ENCODE measurements around the gene SEC14L5.
"Not testable (repeated sequence)": the region's sequence is repeated elsewhere in the genome, so short reads cannot be mapped to it uniquely, and the experiment has no call there.

SEC14L5 gene

DNA sequence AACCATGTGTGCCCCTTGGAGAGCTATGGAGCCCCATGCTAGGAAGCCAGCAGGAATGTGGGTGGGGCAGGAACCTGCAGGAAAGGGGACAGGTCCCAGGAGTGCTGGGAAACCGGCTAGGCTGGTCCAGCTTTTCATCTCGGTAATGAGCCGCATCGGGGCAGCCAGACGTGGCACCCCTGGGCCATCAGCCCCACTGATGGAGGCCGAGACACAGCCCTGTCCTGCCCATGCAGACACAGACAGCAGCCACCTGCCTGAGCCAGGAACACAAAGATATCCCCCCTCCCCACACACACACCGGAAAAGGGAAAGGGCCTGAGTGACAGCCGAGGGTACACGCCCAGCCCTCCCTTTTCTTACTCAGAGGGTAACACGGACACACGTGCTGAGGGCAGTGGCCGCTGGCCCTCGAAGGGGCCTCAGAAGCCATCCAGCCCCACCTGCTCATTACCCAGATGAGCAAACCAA lies 39.3 kb upstream of the SEC14L5 start:
- H3K4me3 ChIP-seq (ENCODE audit: low read length) = no peak overlapping the region
- peaks cover 3% of the 10 kb centered on the region; the same call in 1 of the 2 replicates for H3K4me1 ChIP-seq (ENCODE audit: insufficient read depth, low read length)
- 71% methylated on average over 13 of the region's 13 CpGs for WGBS
- no peaks in the 10 kb centered on the region for H3K36me3 ChIP-seq (ENCODE audit: insufficient read depth, low read length)
- H3K9ac ChIP-seq (ENCODE audit: low read depth, low read length) = no peak overlapping the region
- no peaks in the 10 kb centered on the region for H3K27me3 ChIP-seq (ENCODE audit: insufficient read depth, low read length)
- H3K27ac ChIP-seq (ENCODE audit: low read depth, low read length) = no peak overlapping the region; the same call in 1 of the 2 replicates
- no peaks in the 10 kb centered on the region for H3K9me3 ChIP-seq (ENCODE audit: insufficient read depth, low read depth, low read length)

GRCh38 chr16:4920826-4921225 lies 37.3 kb upstream of the SEC14L5 start:
- H3K4me1 ChIP-seq (ENCODE audit: insufficient read depth, low read length) = peaks cover 13% of the 10 kb centered on the region; the same call in 1 of the 2 replicates
- H3K27ac ChIP-seq (ENCODE audit: low read depth, low read length) = no peak overlapping the region
- no peak overlapping the region for H3K4me3 ChIP-seq (ENCODE audit: low read length)
- H3K9ac ChIP-seq (ENCODE audit: low read depth, low read length) = no peak overlapping the region
- no peaks in the 10 kb centered on the region for H3K27me3 ChIP-seq (ENCODE audit: insufficient read depth, low read length)
- H3K9me3 ChIP-seq (ENCODE audit: insufficient read depth, low read depth, low read length) = no peaks in the 10 kb centered on the region
- H3K36me3 ChIP-seq (ENCODE audit: insufficient read depth, low read length) = no peaks in the 10 kb centered on the region
- 88% methylated on average over 5 of the region's 5 CpGs for WGBS

GRCh38 chr16:4922721-4923342 lies 35.3 kb upstream of the SEC14L5 start:
- Histone ChIP-seq H3K27ac (ENCODE audit: low read depth, low read length) (no peak overlapping the region), H3K4me3 (ENCODE audit: low read length) (no peak overlapping the region), H3K9ac (ENCODE audit: low read depth, low read length) (no peak overlapping the region), H3K9me3 (ENCODE audit: insufficient read depth, low read depth, low read length) (peaks cover 7% of the 10 kb centered on the region), H3K36me3 (ENCODE audit: insufficient read depth, low read length) (peaks cover 10% of the 10 kb centered on the region), H3K4me1 (ENCODE audit: insufficient read depth, low read length) (peaks cover 13% of the 10 kb centered on the region; the same call in 1 of the 2 replicates), H3K27me3 (ENCODE audit: insufficient read depth, low read length) (no peaks in the 10 kb centered on the region)
- WGBS = 90% methylated on average over 18 of the region's 18 CpGs

DNA sequence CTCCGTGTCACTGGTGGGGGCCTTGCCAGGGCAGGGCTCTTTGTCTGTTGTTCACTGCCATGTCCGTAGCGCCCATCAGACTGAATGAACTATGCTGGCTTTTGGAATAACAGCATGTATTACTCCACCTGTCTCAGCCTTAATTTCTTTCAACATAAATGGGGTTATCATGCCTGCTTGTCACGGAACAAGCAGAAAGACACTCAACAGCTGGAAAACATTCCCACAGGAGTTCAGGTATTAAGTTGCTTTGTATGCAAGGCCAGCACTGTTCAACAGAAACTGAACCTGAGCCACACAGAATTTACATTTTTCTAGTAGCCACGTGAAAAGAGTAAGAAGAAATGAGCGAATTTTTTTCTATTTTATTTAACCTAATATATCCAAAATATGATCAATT lies 34.3 kb upstream of the SEC14L5 start:
- Histone ChIP-seq H3K4me1 (ENCODE audit: insufficient read depth, low read length) (peaks cover 10% of the 10 kb centered on the region; the same call in 1 of the 2 replicates), H3K27me3 (ENCODE audit: insufficient read depth, low read length) (no peaks in the 10 kb centered on the region), H3K27ac (ENCODE audit: low read depth, low read length) (no peak overlapping the region), H3K4me3 (ENCODE audit: low read length) (no peak overlapping the region), H3K9me3 (ENCODE audit: insufficient read depth, low read depth, low read length) (peaks cover 7% of the 10 kb centered on the region), H3K9ac (ENCODE audit: low read depth, low read length) (no peak overlapping the region), H3K36me3 (ENCODE audit: insufficient read depth, low read length) (peaks cover 12% of the 10 kb centered on the region)
- 96% methylated on average over 4 of the region's 6 CpGs for WGBS

DNA sequence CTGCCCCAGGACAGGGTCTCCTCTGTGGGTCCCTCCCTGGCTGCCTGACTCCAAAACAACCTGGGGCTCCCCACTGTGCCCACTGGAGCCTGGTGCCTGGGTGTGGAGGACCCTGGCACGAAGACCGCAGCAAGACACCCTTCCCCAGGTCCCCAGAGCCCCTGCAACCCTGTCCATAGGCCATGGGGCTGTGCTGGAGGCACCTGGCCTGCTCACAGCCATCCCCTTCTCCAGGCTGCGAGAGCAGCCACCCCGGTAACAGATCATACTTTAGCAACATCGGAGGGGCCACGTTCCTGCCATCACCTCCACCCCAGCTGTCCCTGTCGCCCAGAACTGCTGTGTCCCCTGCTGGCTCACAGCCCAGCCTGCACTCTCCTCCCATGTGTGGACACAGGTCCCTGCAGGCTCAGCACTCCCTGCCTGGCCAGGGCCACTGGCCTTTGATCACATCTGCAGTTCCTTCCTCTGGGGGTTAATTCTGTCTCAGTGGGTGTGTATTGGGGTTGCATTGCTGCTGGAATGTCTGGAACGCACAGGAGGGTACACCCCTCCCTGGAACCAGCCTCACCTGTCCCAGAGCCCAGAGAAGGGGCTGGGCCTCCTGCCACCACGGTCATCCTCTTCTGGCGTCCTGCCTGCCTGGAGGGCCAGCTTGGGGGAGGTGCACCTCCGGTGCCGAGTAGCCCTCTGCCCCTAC lies 33.4 kb upstream of the SEC14L5 start:
- peaks cover 10% of the 10 kb centered on the region; the same call in 1 of the 2 replicates for H3K4me1 ChIP-seq (ENCODE audit: insufficient read depth, low read length)
- peaks cover 12% of the 10 kb centered on the region for H3K36me3 ChIP-seq (ENCODE audit: insufficient read depth, low read length)
- WGBS = 64% methylated on average over 12 of the region's 12 CpGs
- no peaks in the 10 kb centered on the region for H3K27me3 ChIP-seq (ENCODE audit: insufficient read depth, low read length)
- H3K9ac ChIP-seq (ENCODE audit: low read depth, low read length) = peak overlapping the region; percentile 25; the same call in 1 of the 2 replicates
- H3K4me3 ChIP-seq (ENCODE audit: low read length) = no peak overlapping the region
- peaks cover 7% of the 10 kb centered on the region for H3K9me3 ChIP-seq (ENCODE audit: insufficient read depth, low read depth, low read length)
- H3K27ac ChIP-seq (ENCODE audit: low read depth, low read length) = peak overlapping the region; percentile 55

- Histone ChIP-seq H3K27me3 (ENCODE audit: insufficient read depth, low read length) (no peaks in the 10 kb centered on the region), H3K36me3 (ENCODE audit: insufficient read depth, low read length) (peaks cover 12% of the 10 kb centered on the region), H3K4me3 (ENCODE audit: low read length) (no peak overlapping the region), H3K4me1 (ENCODE audit: insufficient read depth, low read length) (peaks cover 10% of the 10 kb centered on the region; the same call in 1 of the 2 replicates), H3K27ac (ENCODE audit: low read depth, low read length) (no peak overlapping the region), H3K9ac (ENCODE audit: low read depth, low read length) (no peak overlapping the region; the same call in 1 of the 2 replicates), H3K9me3 (ENCODE audit: insufficient read depth, low read depth, low read length) (peaks cover 7% of the 10 kb centered on the region)
- 75% methylated on average over 5 of the region's 5 CpGs for WGBS
Measured at GRCh38 chr16:4925293-4925607, 32.9 kb upstream of the SEC14L5 start.

- H3K4me3 ChIP-seq (ENCODE audit: low read length) = no peak overlapping the region
- WGBS = 85% methylated on average over 5 of the region's 5 CpGs
- no peak overlapping the region for H3K27ac ChIP-seq (ENCODE audit: low read depth, low read length)
- H3K36me3 ChIP-seq (ENCODE audit: insufficient read depth, low read length) = peaks cover 12% of the 10 kb centered on the region
- peaks cover 7% of the 10 kb centered on the region for H3K9me3 ChIP-seq (ENCODE audit: insufficient read depth, low read depth, low read length)
- H3K4me1 ChIP-seq (ENCODE audit: insufficient read depth, low read length) = peaks cover 10% of the 10 kb centered on the region; the same call in 1 of the 2 replicates
- no peak overlapping the region for H3K9ac ChIP-seq (ENCODE audit: low read depth, low read length)
- no peaks in the 10 kb centered on the region for H3K27me3 ChIP-seq (ENCODE audit: insufficient read depth, low read length)
Measured at GRCh38 chr16:4925791-4926190, 32.3 kb upstream of the SEC14L5 start.

- Histone ChIP-seq H3K9ac (ENCODE audit: low read depth, low read length) (no peak overlapping the region), H3K4me1 (ENCODE audit: insufficient read depth, low read length) (peaks cover 13% of the 10 kb centered on the region; the same call in 1 of the 2 replicates), H3K4me3 (ENCODE audit: low read length) (no peak overlapping the region), H3K27ac (ENCODE audit: low read depth, low read length) (no peak overlapping the region), H3K9me3 (ENCODE audit: insufficient read depth, low read depth, low read length) (peaks cover 7% of the 10 kb centered on the region), H3K27me3 (ENCODE audit: insufficient read depth, low read length) (no peaks in the 10 kb centered on the region), H3K36me3 (ENCODE audit: insufficient read depth, low read length) (peaks cover 12% of the 10 kb centered on the region)
- 95% methylated on average over 1 of the region's 2 CpGs for WGBS
Measured at GRCh38 chr16:4926928-4927327, 31.2 kb upstream of the SEC14L5 start.

GRCh38 chr16:4927661-4928060 lies 30.5 kb upstream of the SEC14L5 start:
- Histone ChIP-seq H3K27ac (ENCODE audit: low read depth, low read length) (no peak overlapping the region), H3K27me3 (ENCODE audit: insufficient read depth, low read length) (no peaks in the 10 kb centered on the region), H3K4me1 (ENCODE audit: insufficient read depth, low read length) (peaks cover 13% of the 10 kb centered on the region; the same call in 1 of the 2 replicates), H3K9me3 (ENCODE audit: insufficient read depth, low read depth, low read length) (peaks cover 7% of the 10 kb centered on the region), H3K4me3 (ENCODE audit: low read length) (no peak overlapping the region), H3K36me3 (ENCODE audit: insufficient read depth, low read length) (peaks cover 12% of the 10 kb centered on the region), H3K9ac (ENCODE audit: low read depth, low read length) (no peak overlapping the region)
- 75% methylated on average over 2 of the region's 2 CpGs for WGBS

GRCh38 chr16:4928227-4928626 lies 29.9 kb upstream of the SEC14L5 start:
- peaks cover 7% of the 10 kb centered on the region for H3K9me3 ChIP-seq (ENCODE audit: insufficient read depth, low read depth, low read length)
- peaks cover 13% of the 10 kb centered on the region; the same call in 1 of the 2 replicates for H3K4me1 ChIP-seq (ENCODE audit: insufficient read depth, low read length)
- 79% methylated on average over 6 of the region's 6 CpGs for WGBS
- H3K27ac ChIP-seq (ENCODE audit: low read depth, low read length) = no peak overlapping the region
- no peak overlapping the region for H3K4me3 ChIP-seq (ENCODE audit: low read length)
- H3K36me3 ChIP-seq (ENCODE audit: insufficient read depth, low read length) = peaks cover 12% of the 10 kb centered on the region
- no peak overlapping the region for H3K9ac ChIP-seq (ENCODE audit: low read depth, low read length)
- H3K27me3 ChIP-seq (ENCODE audit: insufficient read depth, low read length) = no peaks in the 10 kb centered on the region

GRCh38 chr16:4929619-4930018 lies 28.5 kb upstream of the SEC14L5 start:
- not testable (repeated sequence) for H3K4me3 ChIP-seq (ENCODE audit: low read length); H3K27ac ChIP-seq (ENCODE audit: low read depth, low read length); H3K27me3 ChIP-seq (ENCODE audit: insufficient read depth, low read length); H3K9me3 ChIP-seq (ENCODE audit: insufficient read depth, low read depth, low read length); H3K9ac ChIP-seq (ENCODE audit: low read depth, low read length); H3K4me1 ChIP-seq (ENCODE audit: insufficient read depth, low read length)
- 97% methylated on average over 4 of the region's 4 CpGs for WGBS
- H3K36me3 ChIP-seq (ENCODE audit: insufficient read depth, low read length) = peaks cover 12% of the 10 kb centered on the region

Measured in HUES64 (cell line).